ENCODE data around the gene FIGNL2.
A peak's percentile ranks its signal among the peaks of the same experiment; 100 is the strongest.
"Not testable (repeated sequence)": the region's sequence is repeated elsewhere in the genome, so short reads cannot be mapped to it uniquely, and the experiment has no call there.

Gene FIGNL2

GRCh38 chr12:51832354-51833107 lies 16.0 kb downstream of the FIGNL2 start:
- no peak for DNase-seq

DNA sequence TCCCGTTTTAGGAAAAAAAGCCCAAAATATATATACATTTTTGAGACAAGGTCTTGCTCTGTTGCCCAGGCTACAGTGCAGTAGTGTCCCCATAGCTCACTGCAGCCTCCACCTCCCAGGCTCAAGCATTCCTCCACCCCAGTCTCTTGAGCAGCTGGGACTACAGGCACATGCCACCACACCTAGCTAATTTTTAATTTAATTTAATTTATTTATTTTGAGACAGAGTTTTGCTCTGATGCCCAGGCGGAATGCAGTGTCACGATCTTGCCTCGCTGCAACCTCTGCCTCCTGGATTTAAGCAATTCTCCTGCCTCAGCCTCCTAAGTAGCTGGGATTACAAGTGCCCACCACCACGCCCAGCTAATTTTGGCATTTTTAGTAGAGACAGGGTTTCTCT lies 16.7 kb downstream of the FIGNL2 start:
- not testable (repeated sequence) for DNase-seq

DNA sequence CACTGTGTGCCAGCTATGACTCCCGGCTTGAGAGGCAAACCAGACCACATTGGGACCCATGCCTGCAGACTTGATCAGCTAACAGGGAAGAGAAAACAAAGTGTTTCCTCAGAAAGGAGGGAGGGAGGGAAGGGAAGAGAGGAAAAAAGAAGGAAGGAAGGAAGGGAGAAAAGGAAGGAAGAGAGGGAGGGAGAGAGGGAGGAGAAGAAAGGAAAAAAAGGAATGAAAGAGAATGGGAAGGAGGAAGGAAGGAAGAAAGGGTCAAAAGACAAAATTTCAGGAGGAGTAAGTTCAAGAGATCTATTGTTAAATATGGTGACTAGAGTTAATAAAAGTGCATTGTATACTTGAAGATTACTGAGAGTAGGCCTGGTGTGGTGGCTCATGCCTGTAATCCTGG lies 18.9 kb downstream of the FIGNL2 start:
- no peak for DNase-seq

DNA sequence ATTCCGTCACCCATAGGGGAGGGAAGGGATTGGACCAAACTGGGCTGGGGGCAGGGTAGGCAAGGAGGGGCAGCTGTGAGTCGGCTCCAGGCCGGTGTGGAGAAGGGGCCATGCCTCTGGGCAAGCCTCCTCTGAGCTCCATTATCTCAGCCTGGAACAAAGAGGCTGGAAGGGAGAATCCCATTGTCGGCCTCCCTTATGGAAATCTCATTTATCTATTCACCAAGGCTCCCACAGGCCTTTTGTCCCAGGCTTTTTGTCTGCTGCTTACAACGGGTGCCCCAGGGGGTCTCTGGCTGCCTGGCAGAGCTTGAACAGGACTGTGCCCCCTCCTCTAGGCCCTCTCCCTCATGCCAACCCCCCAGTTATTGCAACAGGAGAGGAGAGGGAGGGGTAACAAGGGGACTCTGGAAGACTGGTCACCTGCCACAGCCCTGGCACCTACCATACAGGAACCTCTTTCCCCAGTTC lies 19.5 kb downstream of the FIGNL2 start:
- no peak for DNase-seq

DNA sequence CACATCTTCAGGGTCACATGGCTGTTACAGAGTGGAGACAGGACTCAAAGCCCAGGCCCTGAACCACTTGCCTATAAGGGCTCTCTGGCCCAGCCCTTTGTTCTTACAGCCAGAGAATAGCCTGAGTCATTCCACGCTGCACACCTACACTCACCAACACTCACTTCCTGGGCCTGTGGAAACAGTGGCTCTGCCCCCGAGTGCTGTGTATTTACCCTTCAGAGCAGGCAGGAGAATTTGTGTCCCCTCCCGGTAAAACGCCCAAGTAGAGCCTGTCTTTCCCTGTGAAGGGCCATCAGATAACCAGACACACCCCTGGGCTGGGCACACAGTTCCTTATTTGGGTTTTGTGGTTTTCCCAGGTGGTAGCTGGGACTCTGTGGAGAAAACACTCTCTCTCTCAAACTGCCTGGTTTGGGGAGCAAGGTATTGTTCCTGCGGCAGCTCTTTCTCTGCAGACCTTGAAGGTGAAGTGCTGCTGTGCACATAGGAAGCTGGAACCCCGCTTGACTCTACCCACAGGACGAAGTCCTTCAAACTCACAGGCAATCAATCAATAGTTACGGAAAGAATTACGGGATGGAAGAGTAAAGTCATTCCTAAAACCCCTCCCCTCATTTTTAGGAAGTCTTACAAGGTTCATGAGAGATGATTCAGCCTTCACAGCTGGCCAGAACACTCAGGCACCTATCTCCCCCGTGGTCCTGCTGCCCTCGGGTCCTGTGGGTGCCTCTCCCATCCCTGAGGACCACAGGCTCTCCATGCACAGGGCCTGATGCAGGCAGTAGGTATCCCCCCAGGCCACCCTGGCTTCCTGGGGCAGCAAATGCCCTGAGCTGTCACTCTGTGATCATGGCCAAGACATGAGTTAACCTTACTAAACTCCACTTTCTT lies 20.3 kb downstream of the FIGNL2 start:
- peak; percentile 75 for DNase-seq

DNA sequence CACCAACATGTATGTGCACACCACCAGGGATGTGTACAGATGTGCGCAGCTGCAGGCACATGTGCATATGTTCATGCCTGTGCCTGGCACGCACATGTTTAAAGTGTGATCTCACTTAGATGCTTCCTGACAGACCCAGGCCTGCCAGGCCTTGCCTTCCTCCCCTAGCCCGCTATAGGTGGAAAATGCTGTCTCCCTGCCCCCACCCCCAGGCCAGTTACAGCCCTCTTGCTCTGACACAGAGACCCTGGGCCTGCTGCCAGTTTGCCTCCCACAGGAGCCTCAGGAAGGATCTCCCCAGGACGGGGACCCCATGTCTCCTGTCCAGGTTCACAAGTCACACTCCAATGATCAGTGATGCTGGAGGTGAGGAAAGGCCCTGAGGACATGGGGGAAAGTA lies 21.6 kb downstream of the FIGNL2 start:
- DNase-seq = no peak

GRCh38 chr12:51825216-51825615 lies 23.3 kb downstream of the FIGNL2 start:
- no peak for DNase-seq

GRCh38 chr12:51823875-51824565 lies 24.5 kb downstream of the FIGNL2 start:
- DNase-seq = peak; percentile 31

- no peak for DNase-seq
These were observed 25.6 kb downstream of the FIGNL2 start for GRCh38 chr12:51822956-51823355.

DNA sequence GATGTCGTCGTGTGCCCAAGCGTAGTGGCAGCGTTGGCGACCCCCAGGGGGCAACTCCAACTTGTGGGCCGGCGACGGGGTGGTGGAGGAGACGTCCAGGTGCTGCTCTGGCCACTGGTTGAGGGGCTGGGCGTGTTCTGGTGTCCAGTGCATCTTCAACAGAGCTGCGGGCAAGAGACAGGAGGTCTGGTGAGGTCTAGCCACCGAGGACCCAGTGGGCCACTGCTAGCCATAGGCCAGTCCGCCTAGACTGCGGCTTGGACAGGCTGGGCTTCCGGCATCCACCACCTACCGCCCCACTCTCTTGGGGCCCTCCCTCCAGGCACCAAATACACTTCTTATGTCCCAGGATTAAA lies 26.3 kb downstream of the FIGNL2 start:
- DNase-seq = no peak

DNA sequence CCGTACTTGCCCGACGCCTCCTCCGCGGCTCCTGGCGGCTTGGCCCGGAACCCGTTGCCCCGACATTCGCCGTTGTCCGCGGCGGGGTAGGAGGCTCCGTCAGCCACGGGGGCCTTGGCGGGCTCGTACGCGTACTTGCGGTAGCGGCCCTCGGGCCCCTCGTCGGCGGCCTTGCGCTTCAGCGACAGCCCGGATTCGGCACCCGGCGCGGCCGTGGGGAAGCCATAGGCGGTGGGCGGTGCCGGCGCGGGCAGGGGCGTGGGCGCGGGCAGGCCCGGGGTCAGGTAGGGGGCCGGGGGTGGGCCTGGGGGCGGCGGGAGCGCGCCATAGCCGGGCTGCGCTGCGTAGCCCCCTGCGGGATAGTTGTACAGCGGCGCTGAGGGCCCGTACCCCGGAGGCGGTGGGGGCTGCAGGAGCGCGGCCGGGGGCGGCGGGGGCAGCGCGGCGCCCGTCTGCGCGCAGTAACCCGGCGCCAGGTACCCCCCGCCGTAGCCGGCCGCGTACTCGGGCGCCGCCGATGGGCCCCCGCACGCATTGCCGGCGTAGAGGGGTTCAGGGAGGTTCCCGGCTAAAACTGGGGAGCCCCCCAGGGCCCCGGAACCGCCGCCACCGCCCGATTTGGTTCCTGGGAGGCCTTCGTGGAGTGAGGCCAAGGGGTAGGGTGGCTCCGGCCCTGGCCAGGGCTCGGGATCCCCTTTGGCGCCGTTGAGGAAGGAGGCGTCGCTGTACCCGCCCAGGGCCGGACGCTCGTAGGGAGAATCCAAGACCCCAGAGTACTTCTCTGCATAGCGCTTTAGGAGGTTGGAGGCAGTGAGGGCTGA lies 26.9 kb downstream of the FIGNL2 start:
- DNase-seq = peak; percentile 35

- peak; percentile 83 for DNase-seq
These were observed 27.7 kb downstream of the FIGNL2 start for GRCh38 chr12:51820526-51821439.

- no peak for DNase-seq
These were observed 28.6 kb downstream of the FIGNL2 start for GRCh38 chr12:51819736-51820525.

GRCh38 chr12:51818566-51819300 lies 29.8 kb downstream of the FIGNL2 start:
- no peak for DNase-seq

GRCh38 chr12:51818086-51818485 lies 30.4 kb downstream of the FIGNL2 start:
- DNase-seq = no peak

- no peak for DNase-seq
These were observed 31.2 kb downstream of the FIGNL2 start for GRCh38 chr12:51817027-51817953.

DNA sequence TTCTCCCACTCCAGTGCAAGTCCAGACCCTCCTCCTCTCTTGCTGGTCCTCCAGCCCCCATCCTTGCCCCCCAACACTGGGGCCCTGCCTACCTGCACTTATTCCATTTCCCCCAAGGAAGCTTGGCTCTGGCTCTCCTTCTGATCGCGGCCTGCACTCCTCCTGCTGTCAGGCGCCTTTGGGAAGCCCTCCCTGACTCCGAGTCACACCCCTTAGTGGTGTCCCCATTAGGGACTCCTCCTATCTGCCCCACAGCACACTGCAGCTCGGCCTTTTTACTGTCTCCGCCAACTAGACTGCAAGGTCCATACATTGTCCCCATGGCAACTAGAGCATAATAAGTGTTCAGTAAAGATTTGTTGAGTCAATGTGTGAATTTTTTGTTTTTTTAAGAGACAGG lies 32.9 kb downstream of the FIGNL2 start:
- no peak for DNase-seq

GRCh38 chr12:51814311-51815088 lies 34.0 kb downstream of the FIGNL2 start:
- DNase-seq = peak; percentile 68
